DOHH2 (cell line): ENCODE measurements around the gene COMMD10.

Source experiments
- CTCF ChIP-seq: fragments of 200-600 bp; sonication (generic); IDR thresholded peaks from one replicate; pipeline ENCODE4 v1.5.1; 2014; ENCODE audit warnings: antibody characterized with exemption, mild to moderate bottlenecking, low read depth, low read length; ENCODE audit not compliant: poor library complexity, severe bottlenecking
- EZH2phosphoT487 ChIP-seq: fragments of 200-600 bp; sonication (generic); IDR thresholded peaks from 2 replicates; pipeline ENCODE4 v1.6.1; 2017; ENCODE audit warnings: borderline replicate concordance, mild to moderate bottlenecking, antibody characterized with exemption, low read length, moderate library complexity, mixed read lengths

GRCh38 chr5:116088062-116088461, 3.2 kb downstream of the COMMD10 start:
- TF ChIP-seq CTCF (no peak), EZH2phosphoT487 (no peak)
